ENCODE measurements around the gene GPX2. TPM values are rescaled to one million over a fixed set of nuclear protein-coding genes. Genes with fewer than 3 reads are reported as not detected.

The GPX2 gene
- total and polyA plus RNA-seq, 9 donors: 0.24 to 1.3 (median 0.39) TPM; not detected in 1

GRCh38 chr14:64951291-64951690 is 8.7 kb upstream of the GPX2 start:
- Histone ChIP-seq H3K27ac (ENCODE audit: low read length) (no peak overlapping the region), H3K36me3 (ENCODE audit: control insufficient read depth, insufficient read depth, low read length) (peaks cover 44% of the 10 kb centered on the region), H3K4me1 (ENCODE audit: control insufficient read depth, insufficient read depth, low read length) (peaks cover 4% of the 10 kb centered on the region)

GRCh38 chr14:64950889-64951288 is 8.3 kb upstream of the GPX2 start:
- DNase-seq: no peak
- H3K4me3 ChIP-seq (ENCODE audit: low read length): no peak overlapping the region
- no peaks in the 10 kb centered on the region for H3K27me3 ChIP-seq (ENCODE audit: control insufficient read depth, insufficient read depth, low read length)
- H3K27ac ChIP-seq (ENCODE audit: low read length): no peak overlapping the region
- peaks cover 4% of the 10 kb centered on the region for H3K4me1 ChIP-seq (ENCODE audit: control insufficient read depth, insufficient read depth, low read length)
- H3K9me3 ChIP-seq (replicated peaks; ENCODE audit: control insufficient read depth, low read depth, low read length): no peaks in the 10 kb centered on the region
- H3K36me3 ChIP-seq (ENCODE audit: control insufficient read depth, insufficient read depth, low read length): peaks cover 44% of the 10 kb centered on the region
- WGBS (ENCODE audit: insufficient coverage): 93% methylated on average over 2 of the region's 8 CpGs

More at GRCh38 chr14:64951291-64951690, 8.7 kb upstream of the GPX2 start:
- 90% methylated on average over 7 of the region's 8 CpGs for WGBS (ENCODE audit: insufficient coverage)
- Histone ChIP-seq H3K4me3 (ENCODE audit: low read length) (no peak overlapping the region), H3K27me3 (ENCODE audit: control insufficient read depth, insufficient read depth, low read length) (no peaks in the 10 kb centered on the region), H3K9me3 (replicated peaks; ENCODE audit: control insufficient read depth, low read depth, low read length) (no peaks in the 10 kb centered on the region)
- no peak for DNase-seq

GRCh38 chr14:64948612-64949210 is 6.2 kb upstream of the GPX2 start:
- Histone ChIP-seq H3K4me1 (ENCODE audit: control insufficient read depth, insufficient read depth, low read length) (peaks cover 14% of the 10 kb centered on the region), H3K36me3 (ENCODE audit: control insufficient read depth, insufficient read depth, low read length) (peaks cover 44% of the 10 kb centered on the region), H3K27ac (ENCODE audit: low read length) (no peak overlapping the region), H3K27me3 (ENCODE audit: control insufficient read depth, insufficient read depth, low read length) (no peaks in the 10 kb centered on the region), H3K4me3 (ENCODE audit: low read length) (no peak overlapping the region), H3K9me3 (replicated peaks; ENCODE audit: control insufficient read depth, low read depth, low read length) (no peaks in the 10 kb centered on the region)
- 93% methylated on average over 3 of the region's 8 CpGs for WGBS (ENCODE audit: insufficient coverage)
- no peak for DNase-seq

GRCh38 chr14:64947710-64948611 is 5.4 kb upstream of the GPX2 start:
- peaks cover 16% of the 10 kb centered on the region for H3K4me1 ChIP-seq (ENCODE audit: control insufficient read depth, insufficient read depth, low read length)
- DNase-seq: no peak
- no peak overlapping the region for H3K27ac ChIP-seq (ENCODE audit: low read length)
- no peaks in the 10 kb centered on the region for H3K9me3 ChIP-seq (replicated peaks; ENCODE audit: control insufficient read depth, low read depth, low read length)
- H3K4me3 ChIP-seq (ENCODE audit: low read length): no peak overlapping the region
- 88% methylated on average over 27 of the region's 28 CpGs for WGBS (ENCODE audit: insufficient coverage)
- H3K27me3 ChIP-seq (ENCODE audit: control insufficient read depth, insufficient read depth, low read length): no peaks in the 10 kb centered on the region
- H3K36me3 ChIP-seq (ENCODE audit: control insufficient read depth, insufficient read depth, low read length): peaks cover 45% of the 10 kb centered on the region

GRCh38 chr14:64946310-64947045 is 3.9 kb upstream of the GPX2 start:
- WGBS (ENCODE audit: insufficient coverage): 90% methylated on average over 4 of the region's 6 CpGs
- no peak overlapping the region for H3K27ac ChIP-seq (ENCODE audit: low read length)

GRCh38 chr14:64945431-64946178 is 3.1 kb upstream of the GPX2 start:
- no peak overlapping the region for H3K27ac ChIP-seq (ENCODE audit: low read length)
- no peak overlapping the region for H3K4me3 ChIP-seq (ENCODE audit: low read length)
- no peaks in the 10 kb centered on the region for H3K27me3 ChIP-seq (ENCODE audit: control insufficient read depth, insufficient read depth, low read length)
- H3K9me3 ChIP-seq (replicated peaks; ENCODE audit: control insufficient read depth, low read depth, low read length): no peaks in the 10 kb centered on the region
- H3K4me1 ChIP-seq (ENCODE audit: control insufficient read depth, insufficient read depth, low read length): peaks cover 15% of the 10 kb centered on the region
- no peak for DNase-seq
- WGBS (ENCODE audit: insufficient coverage): 92% methylated on average over 7 of the region's 12 CpGs
- peaks cover 31% of the 10 kb centered on the region for H3K36me3 ChIP-seq (ENCODE audit: control insufficient read depth, insufficient read depth, low read length)

More at GRCh38 chr14:64946310-64947045, 3.9 kb upstream of the GPX2 start:
- Histone ChIP-seq H3K4me3 (ENCODE audit: low read length) (no peak overlapping the region), H3K4me1 (ENCODE audit: control insufficient read depth, insufficient read depth, low read length) (peaks cover 15% of the 10 kb centered on the region), H3K27me3 (ENCODE audit: control insufficient read depth, insufficient read depth, low read length) (no peaks in the 10 kb centered on the region), H3K36me3 (ENCODE audit: control insufficient read depth, insufficient read depth, low read length) (peaks cover 38% of the 10 kb centered on the region), H3K9me3 (replicated peaks; ENCODE audit: control insufficient read depth, low read depth, low read length) (no peaks in the 10 kb centered on the region)
- no peak for DNase-seq

- H3K36me3 ChIP-seq (ENCODE audit: control insufficient read depth, insufficient read depth, low read length): peaks cover 28% of the 10 kb centered on the region
- no peak overlapping the region for H3K4me3 ChIP-seq (ENCODE audit: low read length)
- no peak overlapping the region for H3K27ac ChIP-seq (ENCODE audit: low read length)
- no peaks in the 10 kb centered on the region for H3K27me3 ChIP-seq (ENCODE audit: control insufficient read depth, insufficient read depth, low read length)
- DNase-seq: no peak
- no peaks in the 10 kb centered on the region for H3K9me3 ChIP-seq (replicated peaks; ENCODE audit: control insufficient read depth, low read depth, low read length)
- WGBS (ENCODE audit: insufficient coverage): 94% methylated on average over 2 of the region's 4 CpGs
- peaks cover 15% of the 10 kb centered on the region for H3K4me1 ChIP-seq (ENCODE audit: control insufficient read depth, insufficient read depth, low read length)
Measured at GRCh38 chr14:64944861-64945260, 2.3 kb upstream of the GPX2 start.

GRCh38 chr14:64944041-64944440 is 1.5 kb upstream of the GPX2 start:
- Histone ChIP-seq H3K4me3 (ENCODE audit: low read length) (no peak overlapping the region), H3K27ac (ENCODE audit: low read length) (no peak overlapping the region), H3K27me3 (ENCODE audit: control insufficient read depth, insufficient read depth, low read length) (no peaks in the 10 kb centered on the region), H3K4me1 (ENCODE audit: control insufficient read depth, insufficient read depth, low read length) (peaks cover 15% of the 10 kb centered on the region), H3K36me3 (ENCODE audit: control insufficient read depth, insufficient read depth, low read length) (peaks cover 27% of the 10 kb centered on the region), H3K9me3 (replicated peaks; ENCODE audit: control insufficient read depth, low read depth, low read length) (no peaks in the 10 kb centered on the region)
- peak; percentile 40 for DNase-seq
- no CpG with 5 or more reads among the region's 2 CpGs for WGBS (ENCODE audit: insufficient coverage)

- H3K4me3 ChIP-seq (ENCODE audit: low read length): no peak overlapping the region
- H3K9me3 ChIP-seq (replicated peaks; ENCODE audit: control insufficient read depth, low read depth, low read length): no peaks in the 10 kb centered on the region
- H3K36me3 ChIP-seq (ENCODE audit: control insufficient read depth, insufficient read depth, low read length): peaks cover 26% of the 10 kb centered on the region
- no peak overlapping the region for H3K27ac ChIP-seq (ENCODE audit: low read length)
- H3K27me3 ChIP-seq (ENCODE audit: control insufficient read depth, insufficient read depth, low read length): no peaks in the 10 kb centered on the region
- WGBS (ENCODE audit: insufficient coverage): no CpG with 5 or more reads among the region's 6 CpGs
- peaks cover 15% of the 10 kb centered on the region for H3K4me1 ChIP-seq (ENCODE audit: control insufficient read depth, insufficient read depth, low read length)
- no peak for DNase-seq
Measured at GRCh38 chr14:64943556-64943955, 1.0 kb upstream of the GPX2 start.
